ENCODE data around the gene AMDHD2. TPM values are rescaled to one million over a fixed set of nuclear protein-coding genes. Genes with fewer than 3 reads are reported as not detected.

AMDHD2 gene
- total and polyA plus RNA-seq, 2 of the 13 experiments (the other 11 are each of a cell fraction or from before 2014, with no cell fraction given) = 33.5 to 39.1 TPM

DNA sequence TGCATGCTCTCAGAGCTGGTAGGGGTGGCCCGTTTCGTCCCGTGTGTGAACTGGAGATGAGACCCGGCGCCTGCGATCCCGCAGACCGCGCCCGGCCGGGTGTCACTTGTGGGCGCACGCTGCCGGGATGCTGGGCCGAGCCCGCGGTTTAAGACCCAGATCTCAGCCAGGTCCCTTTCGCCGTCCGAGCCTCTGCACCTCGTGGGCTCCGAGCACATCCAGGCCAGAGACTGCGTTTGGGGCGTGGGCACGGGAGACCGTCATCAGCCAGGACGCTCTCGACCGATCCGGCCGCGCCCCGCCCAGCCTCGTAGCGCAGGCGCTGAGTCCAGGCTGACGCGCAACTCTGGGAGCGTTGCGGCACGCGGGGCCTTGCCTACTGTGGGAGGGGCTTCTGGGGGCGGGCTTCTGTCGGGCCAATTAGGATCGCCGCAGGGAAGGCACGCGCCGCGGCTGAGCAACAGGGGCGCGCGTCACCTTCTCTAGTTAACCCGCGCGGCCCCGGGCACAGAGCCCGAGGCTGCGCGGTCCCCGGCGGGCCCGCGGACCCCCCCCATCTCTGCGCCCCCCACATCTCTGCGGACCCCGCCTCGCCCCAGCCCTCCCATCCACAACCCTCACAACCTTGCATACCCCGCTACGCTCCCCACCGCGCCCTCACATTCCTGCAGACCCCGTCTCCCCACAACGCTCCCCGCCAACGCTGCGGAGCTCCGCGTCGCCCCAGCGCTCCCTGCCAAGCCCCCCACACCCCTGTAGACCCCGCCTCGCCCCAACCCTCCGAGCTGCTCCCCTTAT lies 11.7 kb downstream of the AMDHD2 start (continued):
- TF ChIP-seq, protein P1, sequence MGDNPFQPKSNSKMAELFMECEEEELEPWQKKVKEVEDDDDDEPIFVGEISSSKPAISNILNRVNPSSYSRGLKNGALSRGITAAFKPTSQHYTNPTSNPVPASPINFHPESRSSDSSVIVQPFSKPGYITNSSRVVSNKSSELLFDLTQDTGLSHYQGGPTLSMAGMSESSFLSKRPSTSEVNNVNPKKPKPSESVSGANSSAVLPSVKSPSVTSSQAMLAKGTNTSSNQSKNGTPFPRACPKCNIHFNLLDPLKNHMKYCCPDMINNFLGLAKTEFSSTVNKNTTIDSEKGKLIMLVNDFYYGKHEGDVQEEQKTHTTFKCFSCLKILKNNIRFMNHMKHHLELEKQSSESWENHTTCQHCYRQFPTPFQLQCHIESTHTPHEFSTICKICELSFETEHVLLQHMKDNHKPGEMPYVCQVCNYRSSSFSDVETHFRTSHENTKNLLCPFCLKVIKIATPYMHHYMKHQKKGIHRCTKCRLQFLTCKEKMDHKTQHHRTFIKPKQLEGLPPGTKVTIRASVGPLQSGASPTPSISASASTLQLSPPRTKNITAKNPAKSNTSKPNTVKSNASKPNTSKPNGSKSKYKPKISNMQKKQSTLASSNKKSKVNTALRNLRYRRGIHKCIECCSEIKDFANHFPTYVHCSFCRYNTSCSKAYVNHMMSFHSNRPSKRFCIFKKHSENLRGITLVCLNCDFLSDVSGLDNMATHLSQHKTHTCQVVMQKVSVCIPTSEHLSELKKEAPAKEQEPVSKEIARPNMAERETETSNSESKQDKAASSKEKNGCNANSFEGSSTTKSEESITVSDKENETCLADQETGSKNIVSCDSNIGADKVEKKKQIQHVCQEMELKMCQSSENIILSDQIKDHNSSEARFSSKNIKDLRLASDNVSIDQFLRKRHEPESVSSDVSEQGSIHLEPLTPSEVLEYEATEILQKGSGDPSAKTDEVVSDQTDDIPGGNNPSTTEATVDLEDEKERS (CRISPR knock-in tag; IDR thresholded peaks at IDR 0.05) = no peak
- TF ChIP-seq SOX13 (IDR thresholded peaks at IDR 0.05) = peak; percentile 10; the same call in 1 of the 2 replicates
- peak in 1 of 2 experiments; percentile 35; a peak in 1 of 4 replicates for TF ChIP-seq SOX13 (CRISPR knock-in tag; conservative IDR thresholded peaks at IDR 0.05 in 1 of 2, IDR thresholded peaks at IDR 0.05 in 1 of 2)
- TF ChIP-seq POLR2AphosphoS2 (IDR thresholded peaks at IDR 0.05; ENCODE audit: low read depth, low read length) = peak; percentile 29; the same call in 1 of the 2 replicates
- no peak for TF ChIP-seq ELF1 (CRISPR knock-in tag; IDR thresholded peaks at IDR 0.05)
- peak; percentile 55; the same call in 1 of the 2 replicates for TF ChIP-seq ZMYM4 (CRISPR knock-in tag; IDR thresholded peaks at IDR 0.05)
- 0 out of 2 replicates have a peak, but pooled peaks have one; percentile 21 for TF ChIP-seq SATB2 (CRISPR knock-in tag; IDR thresholded peaks at IDR 0.05)
- TF ChIP-seq, protein P2, sequence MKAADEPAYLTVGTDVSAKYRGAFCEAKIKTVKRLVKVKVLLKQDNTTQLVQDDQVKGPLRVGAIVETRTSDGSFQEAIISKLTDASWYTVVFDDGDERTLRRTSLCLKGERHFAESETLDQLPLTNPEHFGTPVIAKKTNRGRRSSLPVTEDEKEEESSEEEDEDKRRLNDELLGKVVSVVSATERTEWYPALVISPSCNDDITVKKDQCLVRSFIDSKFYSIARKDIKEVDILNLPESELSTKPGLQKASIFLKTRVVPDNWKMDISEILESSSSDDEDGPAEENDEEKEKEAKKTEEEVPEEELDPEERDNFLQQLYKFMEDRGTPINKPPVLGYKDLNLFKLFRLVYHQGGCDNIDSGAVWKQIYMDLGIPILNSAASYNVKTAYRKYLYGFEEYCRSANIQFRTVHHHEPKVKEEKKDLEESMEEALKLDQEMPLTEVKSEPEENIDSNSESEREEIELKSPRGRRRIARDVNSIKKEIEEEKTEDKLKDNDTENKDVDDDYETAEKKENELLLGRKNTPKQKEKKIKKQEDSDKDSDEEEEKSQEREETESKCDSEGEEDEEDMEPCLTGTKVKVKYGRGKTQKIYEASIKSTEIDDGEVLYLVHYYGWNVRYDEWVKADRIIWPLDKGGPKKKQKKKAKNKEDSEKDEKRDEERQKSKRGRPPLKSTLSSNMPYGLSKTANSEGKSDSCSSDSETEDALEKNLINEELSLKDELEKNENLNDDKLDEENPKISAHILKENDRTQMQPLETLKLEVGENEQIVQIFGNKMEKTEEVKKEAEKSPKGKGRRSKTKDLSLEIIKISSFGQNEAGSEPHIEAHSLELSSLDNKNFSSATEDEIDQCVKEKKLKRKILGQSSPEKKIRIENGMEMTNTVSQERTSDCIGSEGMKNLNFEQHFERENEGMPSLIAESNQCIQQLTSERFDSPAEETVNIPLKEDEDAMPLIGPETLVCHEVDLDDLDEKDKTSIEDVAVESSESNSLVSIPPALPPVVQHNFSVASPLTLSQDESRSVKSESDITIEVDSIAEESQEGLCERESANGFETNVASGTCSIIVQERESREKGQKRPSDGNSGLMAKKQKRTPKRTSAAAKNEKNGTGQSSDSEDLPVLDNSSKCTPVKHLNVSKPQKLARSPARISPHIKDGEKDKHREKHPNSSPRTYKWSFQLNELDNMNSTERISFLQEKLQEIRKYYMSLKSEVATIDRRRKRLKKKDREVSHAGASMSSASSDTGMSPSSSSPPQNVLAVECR (CRISPR knock-in tag; IDR thresholded peaks at IDR 0.05; ENCODE audit: borderline replicate concordance) = peak; percentile 67; the same call in 1 of the 2 replicates
- TF ChIP-seq ZNF772 (CRISPR knock-in tag; IDR thresholded peaks at IDR 0.05) = peak; percentile 92
- peak; percentile 91 for TF ChIP-seq RBFOX2 (IDR thresholded peaks at IDR 0.05; ENCODE audit: low read depth, low read length)
- 0 out of 2 replicates have a peak, but pooled peaks have one; percentile 51 for TF ChIP-seq MTA1 (CRISPR knock-in tag; IDR thresholded peaks at IDR 0.05; ENCODE audit: borderline replicate concordance)
- TF ChIP-seq STAT5B (CRISPR knock-in tag; IDR thresholded peaks at IDR 0.05) = no peak
- TF ChIP-seq PRMT3 (CRISPR knock-in tag; IDR thresholded peaks at IDR 0.05; ENCODE audit: borderline replicate concordance, low read depth) = peak; percentile 84; the same call in 1 of the 2 replicates
- TF ChIP-seq U2AF2 (IDR thresholded peaks at IDR 0.05; ENCODE audit: low read depth, low read length) = no peak
- TF ChIP-seq HHEX (CRISPR knock-in tag; IDR thresholded peaks at IDR 0.05) = no peak
- TF ChIP-seq ZNF44 (CRISPR knock-in tag; IDR thresholded peaks at IDR 0.05) = peak; percentile 61; the same call in 1 of the 2 replicates
- TF ChIP-seq, protein P3, sequence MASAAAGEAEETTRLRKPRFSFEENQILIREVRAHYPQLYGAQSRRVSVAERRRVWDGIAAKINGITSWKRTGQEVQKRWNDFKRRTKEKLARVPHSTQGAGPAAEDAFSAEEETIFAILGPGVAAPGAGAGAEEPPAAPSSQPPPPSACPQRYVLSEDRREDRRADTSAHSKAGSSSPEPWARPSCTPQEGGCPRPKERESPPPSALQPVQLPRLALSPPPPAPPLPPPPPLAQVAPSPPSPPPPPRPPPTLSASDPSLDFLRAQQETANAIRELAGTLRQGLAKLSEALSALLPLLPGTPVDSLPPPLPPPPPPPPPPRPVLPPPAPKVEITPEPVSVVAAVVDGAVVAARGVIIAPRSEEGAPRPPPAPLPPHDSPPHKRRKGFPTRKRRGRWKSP (CRISPR knock-in tag; IDR thresholded peaks at IDR 0.05) = peak; percentile 99
- TF ChIP-seq ZNF781 (CRISPR knock-in tag; IDR thresholded peaks at IDR 0.05; ENCODE audit: borderline replicate concordance, not compliant biosample characterization) = no peak
- TF ChIP-seq ZNF776 (CRISPR knock-in tag; IDR thresholded peaks at IDR 0.05) = peak; percentile 75
- TF ChIP-seq ZNF33B (CRISPR knock-in tag; IDR thresholded peaks at IDR 0.05) = peak; percentile 85
- TF ChIP-seq KDM6A (CRISPR knock-in tag; IDR thresholded peaks at IDR 0.05; ENCODE audit: low read depth) = no peak
